Measurements from ENCODE around the gene ANXA2R. TPM values are rescaled to one million over a fixed set of nuclear protein-coding genes. Genes with fewer than 3 reads are reported as not detected.

The ANXA2R gene
- total RNA-seq, 1 donor from 2014 or later: 0.94 TPM

- intact Hi-C loops (cut with DNase I): loop anchor here (5.0 kb wide), 1 partner anchor 34 kb away; the partner anchor contains the start of gene ANXA2R
- peak; percentile 91 for ATAC-seq (ENCODE audit: poor library complexity)
- DNase-seq: peak; percentile 90
These were observed 31.6 kb downstream of the ANXA2R start for GRCh38 chr5:43008363-43009153.

GRCh38 chr5:43007911-43008362 is 32.2 kb downstream of the ANXA2R start:
- ATAC-seq (ENCODE audit: poor library complexity) (peak; percentile 67), DNase-seq (peak; percentile 81)
- intact Hi-C loops (cut with DNase I): loop anchor here (5.0 kb wide), 1 partner anchor 34 kb away; the partner anchor contains the start of gene ANXA2R

GRCh38 chr5:43007246-43007910 is 32.7 kb downstream of the ANXA2R start:
- DNase-seq (peak; percentile 87), ATAC-seq (ENCODE audit: poor library complexity) (peak; percentile 84)
- intact Hi-C loops (cut with DNase I): loop anchor here (5.0 kb wide), 1 partner anchor 35 kb away; the partner anchor contains the start of gene ANXA2R

- ATAC-seq (ENCODE audit: poor library complexity) (no peak), DNase-seq (no peak)
- intact Hi-C loops (cut with DNase I): loop anchor here (5.0 kb wide), 1 partner anchor 36 kb away; the partner anchor contains the start of gene ANXA2R
These were observed 33.5 kb downstream of the ANXA2R start for GRCh38 chr5:43006424-43007202.

GRCh38 chr5:43005031-43005430 is 35.1 kb downstream of the ANXA2R start:
- intact Hi-C loops (cut with DNase I): loop anchor here (5.0 kb wide), 1 partner anchor 37 kb away; the partner anchor contains the start of gene ANXA2R
- DNase-seq: no peak
- no peak for ATAC-seq (ENCODE audit: poor library complexity)

GRCh38 chr5:43001748-43002147 is 38.4 kb downstream of the ANXA2R start:
- no peak for ATAC-seq (ENCODE audit: poor library complexity)
- intact Hi-C loops (cut with DNase I): no loop called here
- DNase-seq: no peak

GRCh38 chr5:43000914-43001313 is 39.2 kb downstream of the ANXA2R start:
- DNase-seq: no peak
- intact Hi-C loops (cut with DNase I): no loop called here
- no peak for ATAC-seq (ENCODE audit: poor library complexity)

- ATAC-seq (ENCODE audit: poor library complexity) (peak; percentile 22), DNase-seq (no peak)
- intact Hi-C loops (cut with DNase I): no loop called here
These were observed 39.8 kb downstream of the ANXA2R start for GRCh38 chr5:43000111-43000840.

- no peak for ATAC-seq (ENCODE audit: poor library complexity)
These were observed 44.8 kb downstream of the ANXA2R start for GRCh38 chr5:42995360-42995751.

GRCh38 chr5:42994555-42995359 is 45.4 kb downstream of the ANXA2R start:
- DNase-seq (peak; percentile 89), ATAC-seq (ENCODE audit: poor library complexity) (peak; percentile 80)
- intact Hi-C loops (cut with DNase I): loop anchor here (5.0 kb wide), 2 partner anchors 42 to 48 kb away; partner anchors contain the start of gene ANXA2R

More at GRCh38 chr5:42995360-42995751, 44.8 kb downstream of the ANXA2R start:
- intact Hi-C loops (cut with DNase I): no loop called here
- no peak for DNase-seq

- ATAC-seq (ENCODE audit: poor library complexity) (no peak), DNase-seq (no peak)
- intact Hi-C loops (cut with DNase I): loop anchor here (5.0 kb wide), 2 partner anchors 42 to 48 kb away; partner anchors contain the start of gene ANXA2R
These were observed 45.9 kb downstream of the ANXA2R start for GRCh38 chr5:42994246-42994554.

GRCh38 chr5:42993516-42994245 is 46.4 kb downstream of the ANXA2R start:
- ATAC-seq (ENCODE audit: poor library complexity) (peak; percentile 23), DNase-seq (peak; percentile 48)
- intact Hi-C loops (cut with DNase I): loop anchor here (5.0 kb wide), 2 partner anchors 41 to 49 kb away; partner anchors contain the start of gene ANXA2R

GRCh38 chr5:42992088-42992879 is 47.8 kb downstream of the ANXA2R start:
- intact Hi-C loops (cut with DNase I): loop anchor here (5.0 kb wide), 2 partner anchors 40 to 50 kb away; partner anchors contain the start of gene ANXA2R
- peak; percentile 74 for ATAC-seq (ENCODE audit: poor library complexity)
- peak; percentile 92 for DNase-seq

- DNase-seq: no peak
- intact Hi-C loops (cut with DNase I): loop anchor here (5.0 kb wide), 2 partner anchors 39 to 51 kb away; partner anchors contain the start of gene ANXA2R
- no peak for ATAC-seq (ENCODE audit: poor library complexity)
These were observed 48.6 kb downstream of the ANXA2R start for GRCh38 chr5:42991404-42992087.

GRCh38 chr5:42990892-42991291 is 49.2 kb downstream of the ANXA2R start:
- DNase-seq (no peak), ATAC-seq (ENCODE audit: poor library complexity) (no peak)
- intact Hi-C loops (cut with DNase I): loop anchor here (5.0 kb wide), 2 partner anchors 39 to 51 kb away; partner anchors contain the start of gene ANXA2R

All from Right ventricle myocardium superior (tissue), 1 donor.